NOMO-1 treated with DMSO at 0.1 percent for 48 hours (cell line): ENCODE results near the gene SLIT2.

ENCODE experiments used
- DNase-seq: peaks from one replicate; lab custom pipeline; 2025; ENCODE audit not compliant: unreplicated experiment; lab: John Stamatoyannopoulos, UW

SLIT2 gene

DNA sequence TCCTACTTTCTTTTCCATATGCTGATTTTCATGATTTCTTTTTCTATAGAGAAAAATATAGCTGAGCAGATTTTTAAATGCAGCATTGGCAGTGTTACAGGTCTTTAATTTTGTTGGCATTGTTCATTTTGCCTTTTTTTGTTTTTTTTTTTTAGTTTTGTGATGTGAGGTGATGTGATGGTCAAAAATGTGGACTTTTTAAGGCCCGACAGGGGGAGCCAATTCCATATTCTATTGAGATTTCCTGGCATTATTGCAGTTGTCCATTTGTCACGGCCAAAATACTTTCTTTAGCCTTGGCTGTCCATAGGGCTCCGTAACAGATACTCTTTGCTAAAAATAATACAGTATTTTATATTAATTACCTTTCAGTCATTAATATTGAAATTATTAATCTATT, 47.8 kb downstream of the SLIT2 start:
- no peak for DNase-seq

DNA sequence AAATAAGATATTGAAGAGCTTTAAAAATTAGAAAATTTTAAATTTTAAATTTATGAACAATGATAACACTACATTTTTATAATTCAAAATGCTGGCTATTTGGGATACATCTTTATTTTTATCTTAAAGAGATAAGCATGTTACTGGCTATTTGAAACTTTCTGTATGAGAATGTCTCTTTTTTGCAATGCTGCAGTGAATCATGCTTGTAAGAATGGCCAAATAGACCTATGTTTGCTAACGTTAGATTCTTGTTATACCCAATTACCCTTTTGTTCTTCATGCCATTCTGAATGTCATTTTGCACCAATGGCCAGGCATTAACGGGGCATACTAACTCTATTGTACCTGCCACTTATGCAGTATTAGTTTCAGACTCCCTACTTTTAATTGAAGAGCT, 49.5 kb downstream of the SLIT2 start:
- no peak for DNase-seq
